Stimulated activated memory B cell treated with anti-CD40 and anti-IgM and Interleukin-4, amounts not matched to agents 10 μg/mL and 1 μg/mL and 100 μg/mL, for 72 hours (primary cell): ENCODE data around the gene MORC4.
"Not testable (repeated sequence)": the region's sequence is repeated elsewhere in the genome, so short reads cannot be mapped to it uniquely, and the experiment has no call there.

Experiments
- ATAC-seq: fragments of 150-1000 bp; cut with Tn5 transposase; 2 replicates; pipeline ENCODE4 v1.10.0; 2021
- H3K27ac Mint-ChIP-seq: one replicate; pipeline ENCODE4 v1.8.0; 2022; ENCODE audit warnings: mild to moderate bottlenecking, mixed read lengths
- H3K27me3 Mint-ChIP-seq: one replicate; pipeline ENCODE4 v1.8.0; 2022; ENCODE audit warnings: mixed read lengths
- H3K36me3 Mint-ChIP-seq: one replicate; pipeline ENCODE4 v1.8.0; 2022; ENCODE audit warnings: mixed read lengths
- H3K4me1 Mint-ChIP-seq: one replicate; pipeline ENCODE4 v1.8.0; 2022; ENCODE audit warnings: mixed read lengths
- H3K4me3 Mint-ChIP-seq: one replicate; pipeline ENCODE4 v1.8.0; 2022; ENCODE audit warnings: mild to moderate bottlenecking, moderate library complexity, mixed read lengths
- H3K9me3 Mint-ChIP-seq: one replicate; pipeline ENCODE4 v1.8.0; 2022; ENCODE audit warnings: mixed read lengths

The MORC4 gene

DNA sequence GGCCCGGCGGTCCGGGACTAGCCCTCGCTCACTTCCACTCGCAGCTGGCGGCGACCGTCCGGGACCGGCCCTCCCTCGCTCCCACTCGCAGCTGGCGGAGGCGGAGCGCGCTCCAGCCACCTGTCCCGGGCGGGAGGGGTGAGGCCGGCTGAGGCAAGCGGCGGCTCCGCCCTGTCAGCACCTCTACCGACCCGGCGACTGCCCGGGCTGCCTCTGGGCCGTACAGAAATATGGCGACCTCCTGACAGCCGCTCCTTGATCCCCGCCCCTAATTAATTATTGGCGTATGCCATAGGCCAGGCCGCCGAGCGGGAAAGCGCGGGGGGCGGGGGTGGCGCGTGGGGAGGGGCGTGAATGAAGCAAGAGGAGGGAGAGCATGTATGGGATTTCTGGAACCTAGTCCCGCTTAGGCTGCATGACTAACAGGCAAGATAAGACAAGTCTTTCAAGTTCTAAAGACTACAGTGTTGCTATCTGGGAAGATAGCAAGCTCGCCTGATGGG lies at the start of gene MORC4:
Gene MORC4, minus strand, starts transcription at position 200 of the 503 bp plus-strand sequence. CDS start 243 bp downstream, outside the sequence.
- Mint-ChIP-seq H3K27ac (no peak within 1 kb of the TSS), H3K9me3 (no peaks in the 10 kb centered on the region), H3K36me3 (no peaks in the 10 kb centered on the region), H3K4me3 (peak within 1 kb of the TSS; percentile 86), H3K4me1 (peaks cover 10% of the 10 kb centered on the region), H3K27me3 (no peaks in the 10 kb centered on the region)
- peak; percentile 96 for ATAC-seq

DNA sequence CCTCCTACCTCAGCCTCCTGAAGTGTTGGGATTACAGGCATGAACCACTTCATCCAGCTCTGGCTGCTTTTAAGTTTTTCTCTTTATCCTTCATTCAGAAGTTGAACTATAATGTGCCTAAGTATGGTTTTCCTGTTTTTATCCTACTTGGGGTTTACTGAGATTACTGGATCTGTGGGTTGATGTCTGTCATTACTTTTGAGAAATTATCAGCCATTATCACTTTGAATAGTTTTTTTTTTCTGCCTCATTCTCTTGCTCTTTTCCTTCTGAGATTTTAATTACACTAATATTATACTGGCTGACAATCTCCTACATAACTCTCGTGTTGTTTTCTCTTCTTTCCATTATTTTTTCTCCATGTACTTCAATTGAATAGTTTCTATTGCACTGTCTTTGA lies 47.6 kb upstream of the MORC4 start:
- H3K27me3 Mint-ChIP-seq, result peaks cover 12% of the 10 kb centered on the region
- no peak for ATAC-seq
- H3K27ac Mint-ChIP-seq, result no peak overlapping the region
- H3K4me3 Mint-ChIP-seq, result no peak overlapping the region
- peaks cover 5% of the 10 kb centered on the region for H3K9me3 Mint-ChIP-seq
- no peaks in the 10 kb centered on the region for H3K4me1 Mint-ChIP-seq
- no peaks in the 10 kb centered on the region for H3K36me3 Mint-ChIP-seq

DNA sequence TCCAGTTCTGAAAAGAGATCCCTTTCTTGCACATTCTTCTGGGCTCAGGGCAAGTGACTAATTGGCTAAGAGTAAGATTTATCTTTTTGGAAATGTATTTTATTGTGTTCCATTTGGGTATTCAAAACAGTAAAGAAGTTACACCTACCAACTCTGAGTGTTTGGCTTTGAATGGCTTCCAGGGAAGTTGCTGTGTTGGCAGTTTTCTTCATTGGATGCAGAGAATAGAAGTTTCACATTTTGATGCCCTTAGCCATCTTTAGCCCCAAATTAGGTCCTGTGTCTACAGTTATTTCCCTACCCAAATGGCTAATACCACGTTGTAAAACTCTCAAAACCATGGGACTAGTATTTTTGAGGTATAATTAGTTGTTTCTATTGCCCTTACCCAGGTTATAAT lies 29.7 kb upstream of the MORC4 start:
- Mint-ChIP-seq H3K36me3 (no peaks in the 10 kb centered on the region), H3K27ac (no peak overlapping the region), H3K27me3 (no peaks in the 10 kb centered on the region), H3K4me3 (no peak overlapping the region), H3K4me1 (no peaks in the 10 kb centered on the region), H3K9me3 (no peaks in the 10 kb centered on the region)
- ATAC-seq, result no peak

DNA sequence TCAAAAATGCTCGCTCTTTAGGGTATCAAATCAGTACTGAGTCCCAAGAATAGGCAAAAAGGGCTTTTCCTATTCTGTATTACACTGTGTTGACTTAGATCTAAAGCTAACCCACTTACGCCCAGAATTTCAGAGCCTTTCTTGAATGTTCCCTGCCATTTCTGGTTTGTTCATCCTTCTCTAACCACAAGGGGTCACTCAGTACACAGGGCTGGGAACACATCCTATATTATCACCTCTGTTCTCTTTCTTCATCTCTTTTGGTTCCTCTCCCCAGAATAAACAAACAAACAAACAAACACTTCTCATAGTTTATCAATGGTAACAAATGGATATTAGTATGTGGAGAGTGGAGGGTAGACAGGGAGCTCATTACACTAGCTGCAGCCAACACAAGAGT lies 25.5 kb upstream of the MORC4 start:
- no peak overlapping the region for H3K27ac Mint-ChIP-seq
- H3K27me3 Mint-ChIP-seq, result no peaks in the 10 kb centered on the region
- ATAC-seq, result no peak
- no peaks in the 10 kb centered on the region for H3K9me3 Mint-ChIP-seq
- H3K4me1 Mint-ChIP-seq, result no peaks in the 10 kb centered on the region
- H3K36me3 Mint-ChIP-seq, result no peaks in the 10 kb centered on the region
- no peak overlapping the region for H3K4me3 Mint-ChIP-seq

DNA sequence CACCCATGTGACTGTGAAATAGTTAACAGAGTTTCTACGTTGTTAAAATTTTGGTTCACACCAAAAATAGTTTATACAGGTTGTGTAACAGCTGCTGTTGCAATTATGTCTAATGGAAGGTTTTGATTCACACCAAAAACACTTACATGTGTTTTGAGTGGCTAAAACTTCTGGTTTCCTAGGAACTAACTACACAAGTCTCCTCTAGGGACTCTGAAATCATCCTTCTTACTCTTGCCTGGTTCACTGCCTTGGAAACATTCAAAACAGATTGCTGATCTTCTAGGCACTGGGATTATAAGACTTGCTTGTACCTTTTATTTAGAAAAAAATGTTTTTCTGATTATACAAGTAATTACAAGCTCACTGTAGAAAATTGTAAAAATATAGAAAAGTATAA lies 14.9 kb upstream of the MORC4 start:
- Mint-ChIP-seq H3K27ac (no peak overlapping the region), H3K36me3 (no peaks in the 10 kb centered on the region)
- no peak for ATAC-seq

DNA sequence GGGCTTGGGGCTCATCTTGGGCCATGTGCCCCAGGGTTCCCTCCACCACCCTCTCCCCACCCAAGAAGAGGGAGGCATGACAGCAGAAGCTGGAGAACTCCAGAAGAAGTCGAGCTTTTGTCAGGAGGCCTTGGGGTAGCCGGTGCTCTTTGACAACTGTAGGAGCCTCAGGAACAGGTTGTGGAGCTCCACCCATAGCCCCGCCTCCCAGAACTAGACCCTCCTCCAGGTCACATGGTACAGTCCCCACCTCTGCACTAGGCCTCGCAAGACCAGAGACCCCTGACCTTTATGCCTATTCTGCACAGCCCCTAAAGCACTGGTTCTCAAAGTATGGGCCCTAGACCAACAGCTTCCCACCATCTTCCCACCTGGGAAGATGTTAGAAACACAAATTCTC lies 8.0 kb upstream of the MORC4 start:
- Mint-ChIP-seq H3K36me3 (no peaks in the 10 kb centered on the region), H3K27me3 (no peaks in the 10 kb centered on the region), H3K4me1 (no peaks in the 10 kb centered on the region), H3K27ac (no peak overlapping the region), H3K9me3 (no peaks in the 10 kb centered on the region), H3K4me3 (no peak overlapping the region)
- no peak for ATAC-seq

More for the DNA sequence above, 14.9 kb upstream of the MORC4 start:
- Mint-ChIP-seq H3K4me1 (no peaks in the 10 kb centered on the region), H3K4me3 (no peak overlapping the region), H3K9me3 (no peaks in the 10 kb centered on the region), H3K27me3 (no peaks in the 10 kb centered on the region)

DNA sequence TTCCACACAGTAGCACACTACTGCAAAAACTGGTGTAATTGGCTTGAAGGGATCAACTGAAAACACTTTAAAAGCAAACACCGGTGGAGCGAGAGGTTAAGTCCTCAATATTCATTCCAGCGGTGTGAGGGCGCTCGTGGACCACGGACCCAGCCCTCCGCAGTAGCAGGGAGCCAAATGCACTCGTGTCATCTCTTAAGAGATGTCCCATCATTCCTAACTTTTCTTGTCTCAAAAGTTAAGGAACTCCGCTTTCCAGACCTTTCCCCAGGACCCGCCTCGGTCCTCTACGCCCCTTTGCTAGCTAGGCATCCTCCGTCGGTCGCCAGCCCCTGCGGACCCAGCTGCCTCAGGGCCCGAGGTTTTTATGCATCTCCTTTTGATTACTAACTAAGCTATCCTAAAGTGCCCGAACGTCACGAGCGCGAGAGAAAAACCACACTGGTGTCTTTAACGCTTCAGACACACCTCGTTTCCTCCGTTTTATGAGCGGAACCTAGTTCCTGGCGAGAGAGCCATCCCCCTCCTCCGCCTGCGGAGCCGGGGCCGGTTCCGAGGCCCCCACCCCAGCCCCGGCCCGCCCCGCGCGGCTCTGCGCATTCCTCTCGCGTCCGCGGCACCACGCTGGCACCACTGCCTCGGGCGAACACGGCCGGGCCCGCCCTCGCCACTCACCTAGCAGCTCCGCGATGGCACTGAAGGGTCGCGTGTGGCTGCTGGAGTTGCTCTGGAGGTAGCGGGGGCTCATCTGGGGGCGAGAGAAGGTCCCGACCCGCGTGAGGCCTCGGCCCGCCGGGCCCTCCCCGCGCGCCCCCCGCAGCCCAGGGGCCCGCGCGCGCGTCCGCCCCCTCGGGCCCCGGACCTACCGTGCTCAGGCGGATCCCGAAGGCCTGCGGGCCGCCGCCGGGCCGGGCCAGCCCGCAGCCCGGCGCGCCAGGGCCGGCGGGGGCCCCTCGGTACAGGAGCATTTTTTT lies 723 bp downstream of the MORC4 start:
- H3K4me1 Mint-ChIP-seq, result peaks cover 10% of the 10 kb centered on the region
- no peak overlapping the region for H3K27ac Mint-ChIP-seq
- no peaks in the 10 kb centered on the region for H3K9me3 Mint-ChIP-seq
- no peaks in the 10 kb centered on the region for H3K27me3 Mint-ChIP-seq
- peak overlapping the region; percentile 86 for H3K4me3 Mint-ChIP-seq
- ATAC-seq, result peak; percentile 69
- H3K36me3 Mint-ChIP-seq, result no peaks in the 10 kb centered on the region

DNA sequence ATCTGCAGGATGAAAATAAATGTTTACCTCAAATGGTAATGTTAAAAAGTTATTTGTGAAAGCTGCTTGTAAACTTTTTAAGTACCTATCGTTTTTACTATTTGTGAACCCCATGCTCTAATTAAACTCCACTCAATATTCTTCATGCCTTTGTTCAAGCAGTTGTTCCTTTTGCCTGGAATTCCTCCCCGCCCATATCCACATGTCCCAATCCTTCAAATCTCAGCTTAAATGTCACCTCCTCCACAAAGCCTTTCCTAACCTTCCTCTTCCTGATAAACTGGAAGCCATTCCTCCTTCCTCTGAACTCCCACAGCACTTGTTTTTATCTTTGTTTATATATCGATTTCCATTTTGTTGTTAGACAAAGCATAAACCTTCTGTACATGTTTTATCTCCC lies 2.4 kb downstream of the MORC4 start:
- H3K4me3 Mint-ChIP-seq, result no peak overlapping the region
- H3K36me3 Mint-ChIP-seq, result no peaks in the 10 kb centered on the region
- H3K4me1 Mint-ChIP-seq, result peaks cover 10% of the 10 kb centered on the region
- no peak for ATAC-seq
- H3K27me3 Mint-ChIP-seq, result no peaks in the 10 kb centered on the region
- no peak overlapping the region for H3K27ac Mint-ChIP-seq
- H3K9me3 Mint-ChIP-seq, result no peaks in the 10 kb centered on the region

DNA sequence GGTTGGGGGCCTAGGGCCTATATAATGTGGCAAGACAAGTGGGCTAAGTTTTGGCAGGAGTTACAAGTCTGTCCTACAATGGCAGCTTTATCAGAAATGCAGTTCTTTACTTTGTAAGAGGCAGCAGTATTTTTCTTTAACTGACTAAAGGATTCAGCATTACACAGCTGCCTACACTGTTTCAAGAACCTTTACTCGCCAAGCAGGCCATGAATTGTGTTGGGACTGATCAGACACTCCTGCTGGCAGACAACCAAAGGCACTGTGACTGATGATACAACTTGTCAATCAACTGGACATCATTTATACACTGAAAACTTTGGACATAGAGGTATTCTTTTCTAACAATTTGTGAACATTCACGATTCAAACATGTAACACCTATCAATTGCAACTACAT lies 4.3 kb downstream of the MORC4 start:
- ATAC-seq, result no peak
- no peaks in the 10 kb centered on the region for H3K36me3 Mint-ChIP-seq
- H3K27me3 Mint-ChIP-seq, result no peaks in the 10 kb centered on the region
- H3K4me3 Mint-ChIP-seq, result no peak overlapping the region
- no peak overlapping the region for H3K27ac Mint-ChIP-seq
- peaks cover 10% of the 10 kb centered on the region for H3K4me1 Mint-ChIP-seq
- H3K9me3 Mint-ChIP-seq, result no peaks in the 10 kb centered on the region

DNA sequence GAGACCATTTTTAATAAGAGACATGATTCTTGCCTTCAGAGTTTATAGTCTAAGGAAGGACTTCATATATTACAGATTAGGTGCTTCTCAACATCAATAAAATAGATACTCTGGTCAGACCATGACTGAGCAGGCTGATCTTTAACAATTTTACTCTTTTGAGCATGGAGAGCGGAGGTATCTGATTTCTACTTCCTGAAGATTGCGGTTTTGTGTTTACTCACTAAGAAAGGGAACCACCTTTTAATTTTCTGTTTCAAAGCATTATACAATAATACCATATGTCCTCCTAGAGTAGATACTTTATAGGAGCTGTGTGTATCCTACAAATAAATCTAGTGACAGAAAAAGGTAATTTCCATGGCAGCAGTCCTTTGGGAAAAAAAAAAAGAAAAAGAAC lies 12.5 kb downstream of the MORC4 start:
- no peak for ATAC-seq
- H3K4me1 Mint-ChIP-seq, result no peaks in the 10 kb centered on the region
- no peaks in the 10 kb centered on the region for H3K27me3 Mint-ChIP-seq
- H3K27ac Mint-ChIP-seq, result no peak overlapping the region
- no peaks in the 10 kb centered on the region for H3K9me3 Mint-ChIP-seq
- no peak overlapping the region for H3K4me3 Mint-ChIP-seq
- no peaks in the 10 kb centered on the region for H3K36me3 Mint-ChIP-seq

DNA sequence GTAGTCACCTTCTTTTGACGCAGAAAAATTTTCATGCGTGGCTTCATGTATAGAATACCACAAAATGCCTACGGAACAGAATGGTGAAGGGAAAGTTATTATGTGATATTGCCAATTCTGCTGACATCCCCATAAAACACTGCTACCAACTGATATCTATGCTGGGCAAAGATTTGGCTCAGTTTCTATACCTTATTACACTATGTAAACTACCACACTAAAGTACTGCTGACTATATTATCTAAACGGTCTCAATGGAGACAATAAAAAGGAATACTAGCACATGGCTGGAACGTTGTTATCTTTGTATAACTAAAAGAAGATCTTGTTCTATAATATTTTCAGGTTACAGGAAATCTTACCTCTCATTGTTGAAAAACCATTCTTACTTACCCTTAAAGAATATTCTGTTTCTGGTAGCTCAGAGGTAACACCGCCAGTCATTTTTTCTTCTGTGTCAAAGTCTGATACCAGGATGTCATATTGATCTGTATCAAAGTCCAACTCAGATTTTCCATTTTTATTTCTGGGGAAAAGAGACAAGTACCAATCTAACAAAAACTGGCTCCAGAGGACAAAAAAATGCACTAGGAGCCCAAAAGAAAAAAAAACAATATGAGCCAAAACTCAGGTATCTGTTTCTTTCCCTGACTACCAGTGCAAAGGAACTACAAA lies 18.9 kb downstream of the MORC4 start:
- Mint-ChIP-seq H3K9me3 (no peaks in the 10 kb centered on the region), H3K27me3 (no peaks in the 10 kb centered on the region), H3K4me1 (no peaks in the 10 kb centered on the region), H3K27ac (no peak overlapping the region), H3K4me3 (no peak overlapping the region), H3K36me3 (no peaks in the 10 kb centered on the region)
- ATAC-seq, result no peak

DNA sequence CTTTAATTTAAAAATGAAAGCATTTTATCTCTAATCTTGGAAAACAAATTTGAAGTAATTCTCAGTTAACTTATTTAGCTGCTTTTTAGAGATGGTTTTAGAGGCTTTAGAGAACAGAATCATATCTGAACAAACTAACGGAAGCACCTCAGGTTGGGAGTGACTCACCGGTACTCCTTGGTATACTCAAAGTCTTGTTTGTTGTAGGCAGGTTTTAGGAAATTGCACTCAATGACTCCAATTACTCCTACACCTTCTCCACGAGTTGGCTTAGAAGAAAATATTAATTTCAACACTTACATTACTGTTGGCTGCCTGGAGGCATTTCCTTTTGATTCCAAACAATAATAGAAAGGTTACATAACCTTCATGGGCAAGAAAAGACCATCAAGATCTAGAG lies 23.6 kb downstream of the MORC4 start:
- no peaks in the 10 kb centered on the region for H3K27me3 Mint-ChIP-seq

DNA sequence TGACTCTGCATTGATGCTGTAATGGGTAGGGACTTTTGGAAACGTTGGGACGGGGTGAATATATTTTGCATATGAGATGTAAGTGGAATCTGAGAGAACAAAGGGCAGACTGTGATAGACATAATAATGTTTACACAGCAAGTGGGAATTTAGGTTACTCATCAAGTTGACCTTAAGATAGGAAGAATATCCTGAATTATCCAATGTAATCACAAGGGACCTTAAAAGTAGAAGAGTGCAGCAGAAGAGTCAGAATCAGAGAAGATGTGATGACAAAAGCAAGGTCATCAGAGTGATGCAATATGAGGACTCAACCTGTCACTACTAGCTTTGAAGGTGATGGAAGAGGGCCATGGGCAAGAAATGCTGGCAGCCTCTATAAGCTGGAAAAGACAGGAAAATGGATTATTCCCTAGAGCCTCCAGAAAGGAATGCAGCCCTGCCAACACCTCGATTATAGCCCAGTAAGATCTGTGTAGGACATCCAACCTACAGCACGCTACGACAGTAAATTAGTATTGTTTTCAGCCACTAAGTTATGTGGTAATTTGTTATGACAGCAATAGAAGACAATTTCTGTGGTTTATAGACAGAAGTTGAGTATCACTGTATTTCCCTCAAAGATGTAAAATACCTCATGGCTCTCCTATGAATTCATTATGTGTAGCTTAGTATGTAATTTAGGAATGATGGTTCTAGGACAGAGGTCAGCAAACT lies 26.4 kb downstream of the MORC4 start:
- Mint-ChIP-seq H3K4me1 (no peaks in the 10 kb centered on the region), H3K4me3 (no peak overlapping the region), H3K36me3 (peaks cover 10% of the 10 kb centered on the region), H3K27ac (no peak overlapping the region), H3K9me3 (peaks cover 5% of the 10 kb centered on the region), H3K27me3 (no peaks in the 10 kb centered on the region)
- no peak for ATAC-seq

More for the DNA sequence above, 23.6 kb downstream of the MORC4 start:
- H3K36me3 Mint-ChIP-seq, result no peaks in the 10 kb centered on the region
- H3K27ac Mint-ChIP-seq, result no peak overlapping the region
- H3K4me1 Mint-ChIP-seq, result no peaks in the 10 kb centered on the region
- no peak overlapping the region for H3K4me3 Mint-ChIP-seq
- no peaks in the 10 kb centered on the region for H3K9me3 Mint-ChIP-seq
- ATAC-seq, result no peak

DNA sequence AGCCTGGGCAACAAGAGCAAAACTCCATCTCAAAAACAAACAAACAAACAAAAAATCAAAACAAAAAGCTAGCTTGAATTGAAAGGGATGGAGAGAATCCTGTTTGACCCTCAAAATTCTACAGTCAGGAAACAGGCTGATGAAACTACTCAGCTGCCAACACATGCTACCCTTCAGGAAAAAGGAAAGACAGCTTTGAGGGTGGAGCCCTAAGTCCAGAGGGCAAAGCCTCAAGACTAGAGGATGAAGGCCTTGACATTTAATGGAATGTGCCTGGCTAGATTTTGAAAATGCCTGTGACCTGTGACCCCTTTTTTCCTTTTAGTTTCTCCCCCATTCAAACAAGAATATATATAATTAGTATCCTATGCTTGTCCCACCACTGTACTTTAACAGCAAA lies 27.1 kb downstream of the MORC4 start:
- no peaks in the 10 kb centered on the region for H3K4me1 Mint-ChIP-seq
- H3K4me3 Mint-ChIP-seq, result no peak overlapping the region
- no peaks in the 10 kb centered on the region for H3K27me3 Mint-ChIP-seq
- peaks cover 5% of the 10 kb centered on the region for H3K9me3 Mint-ChIP-seq
- H3K36me3 Mint-ChIP-seq, result peaks cover 17% of the 10 kb centered on the region
- no peak overlapping the region for H3K27ac Mint-ChIP-seq
- no peak for ATAC-seq

DNA sequence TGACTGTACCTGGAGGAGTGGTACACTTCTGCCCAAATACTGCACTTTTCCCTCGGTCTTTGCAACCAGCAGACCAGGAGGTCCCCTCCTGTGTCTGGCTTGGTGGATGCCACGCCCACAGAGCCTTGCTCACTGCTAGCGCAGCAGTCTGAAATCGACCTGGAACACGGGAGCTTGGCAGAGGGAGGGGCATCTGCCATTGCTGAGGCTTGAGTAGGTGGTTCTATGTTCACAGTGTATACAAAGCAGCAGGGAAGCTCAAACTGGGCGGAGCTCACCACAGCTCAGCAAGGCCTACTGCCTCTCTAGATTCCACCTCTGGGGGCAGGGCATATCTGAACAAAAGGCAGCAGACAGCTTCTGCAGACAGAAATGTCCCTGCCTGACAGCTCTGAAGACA lies 33.5 kb downstream of the MORC4 start:
- Mint-ChIP-seq H3K9me3 (peaks cover 10% of the 10 kb centered on the region), H3K36me3 (peaks cover 47% of the 10 kb centered on the region)
- not testable (repeated sequence) for H3K27ac Mint-ChIP-seq, H3K27me3 Mint-ChIP-seq, H3K4me1 Mint-ChIP-seq, H3K4me3 Mint-ChIP-seq, ATAC-seq
